Upper lobe of right lung (tissue), 1 donor: ENCODE measurements around the gene AMER2. TPM values are rescaled to one million over a fixed set of nuclear protein-coding genes. Genes with fewer than 3 reads are reported as not detected.

Experiments used
- ATAC-seq: fragments of 200-7000 bp; cut with Tn5 transposase; one replicate; pipeline ENCODE4 v1.9.1; 2020; ENCODE audit warnings: mild to moderate bottlenecking, moderate library complexity
- DNase-seq: peaks from one replicate; pipeline ENCODE4 v3.0.0-alpha.2; 2020
- H3K27ac ChIP-seq: fragments of 200-600 bp; one replicate; pipeline ENCODE4 v1.8.0; 2022
- H3K27me3 ChIP-seq: fragments of 200-600 bp; one replicate; pipeline ENCODE4 v1.8.0; 2022; ENCODE audit warnings: mild to moderate bottlenecking
- H3K36me3 ChIP-seq: fragments of 200-600 bp; one replicate; pipeline ENCODE4 v1.8.0; 2022
- H3K4me1 ChIP-seq: fragments of 200-600 bp; one replicate; pipeline ENCODE4 v1.8.0; 2022
- H3K4me3 ChIP-seq: fragments of 200-600 bp; one replicate; pipeline ENCODE4 v1.8.0; 2022; ENCODE audit warnings: mild to moderate bottlenecking
- H3K9me3 ChIP-seq: fragments of 200-600 bp; one replicate; pipeline ENCODE4 v1.8.0; 2022
- intact Hi-C: fragments of 100-400 bp; cut with DNase I; formaldehyde crosslinking; loops from one replicate; pipeline ENCODE4 v1.11.0; 2022
- total RNA-seq: library from RNA; stranded (reverse); fragmentation: NEBNext Ultra II Directional; extraction: Animal tissue kit (Norgen Biotek cat#: 25700); gene quantifications from one replicate; pipeline ENCODE4 v1.2.1, GENCODE V29; 2021
- TF ChIP-seq, protein P1 (sequence below): fragments of 200-600 bp; IDR thresholded peaks from one replicate; pipeline ENCODE4 v1.8.0; 2022; ENCODE audit warnings: antibody characterized with exemption
- donor health status: DM: no; HTN: yes; CAD: no; lungs with severe emphysema.

Gene AMER2
- total RNA-seq, 1 donor from 2014 or later: not detected

GRCh38 chr13:25118378-25118905 is 53.6 kb downstream of the AMER2 start:
- intact Hi-C loops: no loop called here
- H3K27ac ChIP-seq: no peak overlapping the region
- no peak overlapping the region for H3K4me3 ChIP-seq
- ATAC-seq (no peak), DNase-seq (no peak)
- no peaks in the 10 kb centered on the region for H3K9me3 ChIP-seq
- no peaks in the 10 kb centered on the region for H3K27me3 ChIP-seq
- no peaks in the 10 kb centered on the region for H3K4me1 ChIP-seq
- H3K36me3 ChIP-seq: no peaks in the 10 kb centered on the region
- TF ChIP-seq, protein P1, sequence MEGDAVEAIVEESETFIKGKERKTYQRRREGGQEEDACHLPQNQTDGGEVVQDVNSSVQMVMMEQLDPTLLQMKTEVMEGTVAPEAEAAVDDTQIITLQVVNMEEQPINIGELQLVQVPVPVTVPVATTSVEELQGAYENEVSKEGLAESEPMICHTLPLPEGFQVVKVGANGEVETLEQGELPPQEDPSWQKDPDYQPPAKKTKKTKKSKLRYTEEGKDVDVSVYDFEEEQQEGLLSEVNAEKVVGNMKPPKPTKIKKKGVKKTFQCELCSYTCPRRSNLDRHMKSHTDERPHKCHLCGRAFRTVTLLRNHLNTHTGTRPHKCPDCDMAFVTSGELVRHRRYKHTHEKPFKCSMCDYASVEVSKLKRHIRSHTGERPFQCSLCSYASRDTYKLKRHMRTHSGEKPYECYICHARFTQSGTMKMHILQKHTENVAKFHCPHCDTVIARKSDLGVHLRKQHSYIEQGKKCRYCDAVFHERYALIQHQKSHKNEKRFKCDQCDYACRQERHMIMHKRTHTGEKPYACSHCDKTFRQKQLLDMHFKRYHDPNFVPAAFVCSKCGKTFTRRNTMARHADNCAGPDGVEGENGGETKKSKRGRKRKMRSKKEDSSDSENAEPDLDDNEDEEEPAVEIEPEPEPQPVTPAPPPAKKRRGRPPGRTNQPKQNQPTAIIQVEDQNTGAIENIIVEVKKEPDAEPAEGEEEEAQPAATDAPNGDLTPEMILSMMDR: no peak

- intact Hi-C loops: no loop called here
- ATAC-seq (no peak), DNase-seq (no peak)
- Histone ChIP-seq H3K27ac (no peak overlapping the region), H3K36me3 (no peaks in the 10 kb centered on the region), H3K27me3 (no peaks in the 10 kb centered on the region), H3K4me1 (no peaks in the 10 kb centered on the region), H3K9me3 (no peaks in the 10 kb centered on the region), H3K4me3 (no peak overlapping the region)
- TF ChIP-seq, protein P1: no peak
Measured at GRCh38 chr13:25117312-25117711, 54.8 kb downstream of the AMER2 start.

DNA sequence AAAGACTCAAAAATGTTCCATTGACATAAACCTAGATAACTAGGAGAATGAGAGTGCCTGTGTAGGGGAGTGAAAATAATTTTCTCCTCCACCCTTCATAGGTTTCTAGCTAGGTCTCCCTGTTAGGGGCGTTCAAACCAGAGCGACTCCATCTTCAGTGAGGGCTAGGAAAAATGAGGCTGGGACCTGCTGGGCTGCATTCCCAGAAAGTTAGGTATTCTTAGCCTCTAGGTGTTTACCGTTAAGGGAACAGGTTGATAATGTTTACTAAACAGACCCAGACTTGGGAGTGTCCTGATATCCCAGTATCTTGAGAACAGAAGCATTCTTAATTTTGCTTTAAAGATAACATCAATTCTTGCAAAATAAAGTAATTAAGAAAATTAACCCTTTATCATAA is 56.0 kb downstream of the AMER2 start:
- TF ChIP-seq, protein P1: no peak

DNA sequence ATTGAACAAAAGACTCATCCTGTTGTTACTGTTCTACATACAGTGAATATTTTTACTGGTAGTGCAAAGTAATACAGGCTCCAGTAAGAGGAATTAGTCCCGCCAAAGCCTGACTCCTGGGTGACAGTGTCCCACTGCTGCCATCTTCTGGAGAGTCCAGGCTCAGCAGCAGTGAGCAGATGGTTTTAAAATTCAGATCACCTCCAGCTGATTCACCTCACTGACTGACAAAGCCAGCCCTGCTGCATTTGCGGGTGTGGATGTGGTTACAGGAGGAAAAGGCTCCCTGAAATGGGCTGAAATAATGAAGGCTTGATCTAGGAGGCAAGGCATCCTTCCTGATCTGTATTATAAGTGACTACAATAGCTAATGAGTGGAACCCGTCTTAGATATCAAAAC is 57.9 kb downstream of the AMER2 start:
- no peak overlapping the region for H3K27ac ChIP-seq
- H3K36me3 ChIP-seq: no peaks in the 10 kb centered on the region
- intact Hi-C loops: no loop called here
- no peak overlapping the region for H3K4me3 ChIP-seq
- no peaks in the 10 kb centered on the region for H3K4me1 ChIP-seq
- peaks cover 4% of the 10 kb centered on the region for H3K27me3 ChIP-seq
- peak; percentile 95 for ATAC-seq
- no peaks in the 10 kb centered on the region for H3K9me3 ChIP-seq
- TF ChIP-seq, protein P1: peak; percentile 79
- peak; percentile 67 for DNase-seq

More for the DNA sequence above, 56.0 kb downstream of the AMER2 start:
- intact Hi-C loops: no loop called here
- Histone ChIP-seq H3K4me1 (no peaks in the 10 kb centered on the region), H3K36me3 (no peaks in the 10 kb centered on the region), H3K27ac (no peak overlapping the region), H3K9me3 (no peaks in the 10 kb centered on the region), H3K4me3 (no peak overlapping the region), H3K27me3 (peaks cover 4% of the 10 kb centered on the region)
- ATAC-seq (no peak), DNase-seq (no peak)

DNA sequence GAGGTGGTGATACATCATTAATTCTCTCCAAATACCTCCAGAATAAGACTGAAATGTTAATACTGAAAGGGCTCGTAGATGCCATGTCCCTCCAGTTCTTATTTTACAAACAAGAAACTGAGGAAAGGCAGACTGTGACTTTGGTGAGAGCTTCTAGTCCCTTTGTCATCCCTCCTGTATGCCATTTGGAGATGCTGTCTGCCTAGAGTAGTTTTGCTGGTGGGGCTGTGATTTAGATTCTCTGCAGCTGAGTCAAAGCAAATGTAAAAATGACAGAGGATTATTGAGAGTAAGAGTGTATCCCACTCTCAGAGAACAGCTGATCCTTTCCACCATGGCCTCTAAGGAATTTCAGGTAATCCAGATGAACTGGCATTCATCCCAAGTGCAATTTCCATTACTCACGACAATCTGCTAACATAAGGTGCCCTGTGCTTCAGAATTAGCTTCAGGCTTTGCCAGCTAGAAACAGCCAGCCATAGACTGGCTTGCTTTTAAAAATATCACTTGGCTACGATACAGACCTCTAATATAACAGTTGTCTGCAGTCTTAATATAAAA is 59.3 kb downstream of the AMER2 start:
- ATAC-seq (no peak), DNase-seq (no peak)
- Histone ChIP-seq H3K9me3 (no peaks in the 10 kb centered on the region), H3K4me1 (no peaks in the 10 kb centered on the region), H3K27me3 (peaks cover 4% of the 10 kb centered on the region), H3K27ac (no peak overlapping the region), H3K4me3 (no peak overlapping the region), H3K36me3 (no peaks in the 10 kb centered on the region)
- TF ChIP-seq, protein P1: no peak
- intact Hi-C loops: no loop called here

Other genes with a start within 250 kb of the AMER2 start
- gene PABPC3, start 76.2 kb downstream of the AMER2 start, total RNA-seq: 0.12 TPM
- 20.1 TPM for gene MTMR6, start 115.2 kb upstream of the AMER2 start, total RNA-seq
- 77.6 TPM for gene NUP58, start 129.3 kb upstream of the AMER2 start, total RNA-seq
- gene ATP8A2, start 199.7 kb upstream of the AMER2 start, total RNA-seq: 1.9 TPM